NCI-H2171 (cell line): ENCODE results near the gene RRAD.
"Not testable (repeated sequence)": the region's sequence is repeated elsewhere in the genome, so short reads cannot be mapped to it uniquely, and the experiment has no call there.

ENCODE experiments used
- DNase-seq: peaks from one replicate; lab custom pipeline; 2025; lab: John Stamatoyannopoulos, UW

RRAD gene

DNA sequence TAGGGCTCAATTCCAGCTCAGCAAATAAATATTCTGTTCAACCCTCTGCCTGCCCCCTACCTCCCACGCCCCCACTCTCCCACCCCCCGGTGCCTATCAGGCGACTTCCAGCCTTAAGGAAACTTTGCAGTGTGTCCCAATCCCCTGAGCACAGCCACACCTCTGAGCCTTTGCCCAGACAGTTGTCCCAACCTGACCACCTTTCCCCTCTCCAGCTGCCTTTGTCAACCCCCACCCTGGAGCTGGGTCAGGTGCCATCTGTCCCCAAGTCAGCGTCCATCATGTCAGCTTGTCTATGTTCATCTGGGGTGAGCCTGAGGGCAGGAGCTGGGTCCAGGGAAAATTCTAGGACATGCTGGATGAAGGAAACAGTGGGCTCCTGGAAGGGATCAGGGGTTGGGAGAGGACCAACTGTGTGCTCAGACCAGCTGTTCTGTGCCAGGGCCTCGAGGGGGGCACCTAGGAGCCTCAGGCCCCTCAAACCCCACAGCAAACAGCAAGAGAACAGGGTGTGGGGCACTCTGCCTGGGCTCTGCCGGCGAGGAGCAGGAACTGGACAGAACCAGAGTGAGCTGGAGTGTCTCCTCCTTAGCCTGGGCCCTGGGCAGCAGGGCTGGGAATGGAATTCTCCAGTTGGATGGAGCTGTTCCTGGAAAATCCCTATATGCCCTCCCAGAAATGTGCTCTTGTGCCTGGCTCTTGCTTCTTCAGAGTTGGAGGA is 24.5 kb downstream of the RRAD start:
- DNase-seq, result no peak

DNA sequence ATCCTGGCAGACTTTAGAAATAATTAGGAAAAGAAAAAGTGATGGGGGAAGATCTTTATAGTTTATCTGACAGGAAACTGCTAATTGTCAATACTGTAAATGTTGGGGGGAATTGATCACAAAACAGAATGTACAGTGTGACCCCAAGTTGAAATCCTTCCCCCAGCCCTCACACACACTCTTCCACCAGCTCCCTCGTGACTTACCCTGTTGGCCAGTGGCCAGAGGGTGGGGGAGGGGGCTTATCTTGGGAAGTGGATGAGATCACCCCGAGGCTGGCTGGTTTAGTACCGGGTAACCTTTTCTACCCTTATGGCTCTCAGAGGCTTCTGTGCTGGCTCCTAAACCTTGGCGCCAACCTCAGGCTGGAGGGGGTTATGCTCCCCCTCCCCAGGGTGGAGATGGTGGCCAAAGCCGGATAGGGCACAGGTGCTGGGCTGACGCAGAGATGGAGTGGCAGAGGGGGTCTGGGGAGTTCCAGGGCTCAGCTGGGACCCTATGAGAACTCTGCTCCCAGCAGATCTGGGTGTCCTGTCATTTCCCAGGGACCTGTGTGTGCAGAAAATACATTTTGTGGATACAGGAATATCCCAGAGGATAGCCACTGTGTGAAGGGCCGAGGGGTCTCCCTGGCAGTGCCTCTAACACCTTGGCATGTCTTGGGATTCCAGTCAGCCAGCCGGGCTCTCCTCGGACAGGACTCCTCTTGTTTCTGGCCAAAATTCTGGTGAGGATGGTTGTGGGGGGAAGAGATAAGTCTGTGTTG is 25.2 kb downstream of the RRAD start:
- DNase-seq, result no peak

DNA sequence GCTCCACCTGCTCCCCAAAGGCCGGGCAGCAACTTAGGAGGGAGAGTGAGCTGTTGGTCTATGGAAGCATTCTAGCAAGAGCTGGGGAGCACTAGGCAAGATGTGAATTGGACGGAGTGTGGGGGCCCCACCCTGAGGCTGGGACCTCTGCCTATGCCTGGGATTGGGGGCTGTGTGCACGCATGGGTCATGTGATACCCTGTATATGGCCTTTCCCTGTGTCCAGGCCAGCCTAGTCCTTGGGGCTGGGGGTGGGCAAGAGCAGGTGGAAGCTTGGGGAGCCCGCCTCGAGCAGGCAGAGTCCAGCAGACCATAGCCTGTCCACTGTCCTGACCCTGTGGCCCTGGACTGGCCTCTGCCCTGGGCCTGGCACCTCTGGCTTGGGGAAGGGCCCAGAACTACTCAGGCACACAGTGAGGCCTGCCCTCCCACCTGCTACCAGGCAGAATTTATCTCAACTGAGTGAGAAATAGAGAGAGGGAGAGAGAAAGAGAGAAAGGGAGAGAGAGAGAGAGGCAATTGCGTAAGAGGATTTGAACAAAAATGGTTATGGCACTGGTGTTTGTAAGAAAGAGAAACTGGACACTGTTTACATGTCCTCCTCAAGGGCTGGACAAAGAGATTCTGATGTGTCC is 25.9 kb downstream of the RRAD start:
- DNase-seq, result no peak

DNA sequence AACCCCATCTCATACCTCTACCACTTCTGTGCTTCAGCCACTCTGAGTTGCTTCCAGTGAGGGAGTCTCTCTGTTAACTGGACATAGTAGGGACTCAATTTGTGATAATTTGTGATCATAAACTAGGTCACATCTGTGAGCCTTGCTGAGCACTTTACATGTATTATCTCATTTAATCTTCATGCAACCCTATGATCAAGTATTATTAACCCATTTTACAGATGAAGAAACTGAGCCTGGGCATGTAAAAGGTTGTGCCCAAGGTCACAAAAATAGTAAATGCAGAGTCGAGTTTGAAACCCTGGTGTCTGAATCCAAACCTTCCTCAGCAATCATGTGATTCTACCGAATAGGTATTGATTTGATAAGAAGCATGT is 26.4 kb downstream of the RRAD start:
- DNase-seq, result no peak

DNA sequence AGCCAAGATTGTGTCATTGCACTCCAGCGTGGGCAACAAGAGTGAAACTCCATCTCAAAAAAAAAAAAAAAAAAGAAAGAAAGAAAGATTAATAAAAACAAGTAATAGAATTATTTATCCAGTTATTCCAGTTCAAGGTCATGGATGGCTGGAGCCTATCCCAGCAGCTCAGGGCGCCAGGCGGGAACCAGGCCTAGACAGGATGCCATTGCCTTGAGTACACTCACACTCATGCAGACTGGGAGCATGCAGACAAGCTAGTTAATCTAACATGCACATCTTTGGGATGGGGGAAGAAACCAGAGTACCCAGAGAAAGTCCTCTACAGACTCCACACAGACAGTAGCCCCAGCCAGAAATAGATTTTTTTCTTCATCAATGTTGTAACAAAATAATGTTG is 27.1 kb downstream of the RRAD start:
- no peak for DNase-seq

DNA sequence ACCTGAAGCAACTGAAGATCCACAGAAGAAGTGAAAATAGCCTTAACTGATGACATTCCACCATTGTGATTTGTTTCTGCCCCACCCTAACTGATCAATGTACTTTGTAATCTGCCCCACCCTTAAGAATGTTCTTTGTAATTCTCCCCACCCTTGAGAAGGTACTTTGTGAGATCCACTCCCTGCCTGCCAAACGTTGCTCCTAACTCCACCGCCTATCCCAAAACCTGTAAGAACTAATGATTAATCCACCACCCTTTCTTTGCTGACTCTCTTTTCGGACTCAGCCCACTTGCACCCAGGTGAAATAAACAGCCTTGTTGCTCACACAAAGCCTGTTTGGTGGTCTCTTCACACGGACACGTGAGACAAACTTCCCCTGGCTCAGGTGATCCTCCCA is 28.7 kb downstream of the RRAD start:
- DNase-seq, result not testable (repeated sequence)

DNA sequence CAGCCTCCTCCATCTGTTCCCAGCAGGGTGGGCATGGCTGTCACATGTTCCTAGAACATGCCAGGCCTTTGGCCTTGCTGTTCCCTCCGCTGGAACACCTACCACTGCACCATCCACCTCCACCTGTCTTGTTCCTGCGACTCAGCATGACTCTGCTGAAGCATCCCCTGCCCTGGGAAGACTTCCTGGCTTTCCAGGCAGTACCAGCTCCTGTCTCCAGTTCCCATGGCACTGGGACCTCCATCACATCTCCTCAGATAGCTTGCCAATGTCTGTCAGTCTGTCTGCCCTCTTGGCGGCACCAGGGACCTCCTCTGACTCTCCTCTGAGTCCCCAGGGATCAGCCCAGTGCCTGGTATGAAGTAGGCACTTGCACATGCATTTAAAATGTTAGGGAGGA is 29.3 kb downstream of the RRAD start:
- no peak for DNase-seq

DNA sequence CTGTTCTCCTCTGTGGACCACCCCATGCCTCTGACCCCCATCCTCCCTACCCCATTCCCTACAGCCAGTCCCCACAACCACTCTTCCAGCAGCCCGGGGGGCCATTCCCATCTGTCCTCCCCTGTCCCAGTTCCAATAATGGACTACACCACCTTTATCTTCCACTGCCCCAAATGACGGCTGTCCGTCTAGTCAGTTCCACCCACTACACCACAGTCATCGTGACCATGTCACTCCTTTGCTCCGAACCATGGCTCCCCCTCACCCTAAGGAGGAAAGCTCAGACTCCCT is 29.7 kb downstream of the RRAD start:
- no peak for DNase-seq

DNA sequence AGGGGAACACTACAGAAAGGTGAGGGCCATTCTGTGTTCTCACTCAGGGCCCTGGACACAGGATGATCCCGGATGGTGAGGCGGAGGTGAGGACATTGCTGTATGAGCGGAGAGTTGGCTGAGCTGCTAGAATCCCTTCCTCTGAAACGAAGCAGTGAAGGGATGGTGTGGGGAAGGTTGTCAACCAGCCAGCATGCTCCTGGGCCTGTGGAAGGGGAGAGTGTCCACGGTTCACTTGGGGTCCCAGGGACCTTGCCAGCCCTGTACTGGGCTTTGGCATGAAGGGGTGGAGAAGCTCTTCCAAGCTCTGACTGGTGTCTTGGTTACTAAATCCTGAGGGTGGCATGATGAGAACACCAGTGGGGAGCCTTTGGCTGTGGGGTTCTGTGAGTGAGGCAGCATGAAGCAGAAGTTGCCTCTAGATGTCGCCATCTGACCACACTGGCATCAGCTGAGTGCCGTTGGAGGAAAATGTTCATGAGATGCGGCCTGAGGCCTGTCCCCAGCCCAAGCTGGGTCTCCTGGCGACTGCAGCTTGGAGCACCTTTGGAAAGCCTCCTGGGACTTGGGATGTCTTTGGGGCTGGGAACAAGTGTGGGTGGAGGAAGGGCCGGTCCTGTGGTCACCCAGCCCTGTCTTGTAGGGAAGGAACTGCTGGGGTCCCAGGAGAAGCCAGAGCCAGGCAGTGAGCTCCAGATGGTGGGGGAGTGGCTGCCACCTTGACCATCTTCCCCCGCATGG is 30.2 kb downstream of the RRAD start:
- DNase-seq, result peak; percentile 59

DNA sequence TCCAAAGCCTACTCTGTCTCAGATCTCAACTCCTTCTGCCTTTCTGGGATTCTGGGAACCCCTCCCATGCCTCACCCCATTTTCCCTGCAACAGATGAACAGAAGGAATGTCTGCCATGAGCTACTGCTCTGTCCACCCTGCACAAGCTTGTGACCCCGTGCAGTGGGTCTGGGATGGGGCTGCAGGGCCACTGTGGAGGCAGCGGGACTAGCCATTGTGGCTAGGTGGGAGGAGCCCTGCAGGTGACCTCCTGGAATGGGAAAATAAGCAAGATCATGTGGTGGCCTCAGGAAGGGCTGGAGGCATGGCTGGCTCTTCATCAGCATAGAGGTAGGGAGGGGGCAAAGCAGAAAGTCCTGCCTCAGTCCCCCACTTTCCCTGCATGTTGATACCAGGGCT is 31.3 kb downstream of the RRAD start:
- no peak for DNase-seq

DNA sequence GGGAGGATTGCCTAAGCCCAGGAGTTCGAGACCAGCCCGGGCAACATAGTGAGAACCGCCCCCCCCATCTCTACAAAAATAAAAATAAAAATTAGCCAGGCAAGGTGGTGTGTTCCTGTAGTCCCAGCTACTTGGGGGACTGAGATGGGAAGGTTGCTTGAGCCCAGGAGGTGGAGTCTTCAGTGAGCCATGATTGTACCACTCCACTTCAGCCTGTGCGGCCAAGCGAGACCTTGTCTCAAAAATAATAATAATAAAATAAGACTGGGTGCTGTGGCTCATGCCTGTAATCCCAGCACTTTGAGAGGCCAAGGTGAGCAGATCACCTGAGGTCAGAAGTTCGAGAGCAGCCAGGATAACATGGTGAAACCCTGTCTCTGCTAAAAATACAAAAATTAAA is 33.5 kb downstream of the RRAD start:
- DNase-seq, result no peak

DNA sequence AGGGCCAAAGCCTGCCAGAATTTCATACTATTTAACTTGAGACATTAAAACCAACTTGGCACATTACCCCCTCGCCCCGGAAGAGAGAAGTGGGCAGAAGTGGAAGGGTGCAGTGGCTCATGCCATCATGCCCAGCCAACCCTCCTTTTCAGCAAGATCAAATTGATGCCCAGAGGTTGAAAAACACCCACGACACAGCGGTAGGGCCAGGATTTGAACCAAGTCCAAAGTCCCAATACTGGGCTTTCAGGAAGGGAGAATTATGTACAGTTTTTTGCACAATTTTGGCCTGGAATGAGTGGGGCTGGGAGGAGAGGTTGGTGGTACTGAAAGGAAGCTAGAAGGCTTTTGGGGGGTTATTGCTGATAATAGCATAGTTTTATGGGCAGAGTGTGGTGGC is 34.0 kb downstream of the RRAD start:
- DNase-seq, result no peak

DNA sequence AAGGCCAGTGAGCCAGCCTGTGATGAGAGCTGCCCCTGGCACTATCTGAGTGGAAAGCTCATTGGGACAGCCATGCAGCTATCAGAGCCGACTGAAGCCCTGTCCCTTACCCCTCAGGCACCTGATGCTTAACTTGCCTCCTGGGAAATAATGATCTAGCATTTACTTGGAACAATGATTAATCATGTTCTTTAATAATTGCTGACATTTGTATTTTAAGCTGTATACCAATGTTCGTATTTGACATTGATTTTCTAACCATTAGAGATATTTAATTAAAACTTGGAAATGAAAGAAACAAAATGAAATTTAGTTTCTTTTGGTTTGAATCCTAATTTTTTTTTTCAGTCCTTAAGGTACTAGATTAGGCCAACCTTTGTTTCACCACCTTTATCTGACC is 34.5 kb downstream of the RRAD start:
- no peak for DNase-seq

DNA sequence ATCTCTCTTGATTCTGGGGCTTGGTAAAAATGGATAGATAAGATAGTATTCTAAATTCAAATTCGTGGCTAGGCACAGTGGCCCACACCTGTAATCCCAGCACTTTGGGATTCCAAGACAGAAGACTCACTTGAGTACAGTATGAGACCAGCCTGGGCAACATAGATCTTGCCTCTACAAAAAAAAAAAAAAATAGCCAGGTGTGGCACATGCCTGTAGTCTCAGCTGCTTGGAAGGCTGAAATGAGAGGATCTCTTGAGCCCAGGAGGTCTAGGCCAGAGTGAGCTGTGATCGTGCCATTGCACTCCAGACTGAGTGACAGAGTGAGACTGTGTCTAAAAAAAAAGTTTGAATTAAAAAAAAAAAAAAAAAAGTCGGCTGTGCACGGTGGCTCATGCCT is 35.7 kb downstream of the RRAD start:
- DNase-seq, result no peak

DNA sequence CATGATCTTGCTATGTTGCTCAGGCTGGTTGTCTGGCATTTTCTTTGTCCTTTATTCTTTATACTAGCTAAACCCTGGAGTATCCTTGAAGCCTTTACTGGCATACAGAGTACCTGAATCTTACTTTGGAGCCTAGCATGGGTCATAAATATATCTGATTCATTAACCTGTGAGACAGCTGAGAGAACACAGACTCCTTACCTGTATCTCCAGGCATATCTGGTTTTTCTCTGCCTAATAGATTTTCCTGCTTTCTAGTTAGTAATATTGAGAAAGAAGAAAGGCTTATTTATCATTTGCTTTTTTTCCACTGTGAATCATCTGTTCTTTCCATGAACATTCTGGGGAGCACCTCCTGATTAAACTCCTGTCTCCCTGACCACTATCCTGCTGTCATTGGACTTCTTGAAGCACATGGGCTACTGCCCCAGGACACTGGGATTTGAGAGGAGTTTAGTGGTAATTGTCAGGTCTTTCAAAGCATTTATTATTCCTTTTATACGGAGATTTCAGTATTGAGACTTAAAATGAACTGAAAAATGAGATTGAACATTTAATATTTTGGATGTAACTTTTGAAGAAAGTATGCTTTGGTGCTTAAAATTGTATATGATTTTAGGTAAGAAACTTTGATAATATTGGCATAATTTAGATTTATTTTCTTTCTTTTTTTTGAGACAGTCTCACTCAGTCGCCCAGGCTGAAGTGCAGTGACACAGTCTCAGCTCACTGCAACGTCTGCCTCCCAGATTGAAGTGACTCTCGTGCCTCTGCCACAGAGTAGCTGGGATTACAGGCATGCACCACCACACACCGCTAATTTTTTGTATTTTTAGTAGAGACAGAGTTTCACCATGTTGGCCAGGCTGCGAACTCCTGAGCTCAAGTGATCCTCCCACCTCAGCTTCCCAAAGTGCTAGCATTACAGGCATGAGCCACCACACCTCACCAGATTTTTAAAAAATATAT is 36.4 kb downstream of the RRAD start:
- no peak for DNase-seq

DNA sequence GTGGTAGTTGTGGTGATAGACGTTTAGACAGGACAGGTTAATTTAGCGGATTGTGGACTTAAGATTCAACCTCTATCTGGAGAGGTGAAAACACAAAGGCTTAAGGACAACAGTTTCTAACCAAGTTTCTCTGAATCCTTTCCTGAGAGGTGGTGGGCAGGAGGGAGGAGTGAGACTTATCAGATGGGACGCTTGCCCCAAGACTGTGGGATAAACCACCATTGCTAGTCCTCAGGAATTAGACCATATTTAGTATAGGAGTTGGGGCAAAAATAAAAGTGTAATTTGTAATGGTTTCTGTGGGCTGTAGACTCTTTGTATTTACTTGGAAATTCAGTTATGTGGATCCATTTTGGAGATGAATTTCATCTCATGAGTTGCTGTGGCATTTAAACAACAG is 38.4 kb downstream of the RRAD start:
- DNase-seq, result no peak

DNA sequence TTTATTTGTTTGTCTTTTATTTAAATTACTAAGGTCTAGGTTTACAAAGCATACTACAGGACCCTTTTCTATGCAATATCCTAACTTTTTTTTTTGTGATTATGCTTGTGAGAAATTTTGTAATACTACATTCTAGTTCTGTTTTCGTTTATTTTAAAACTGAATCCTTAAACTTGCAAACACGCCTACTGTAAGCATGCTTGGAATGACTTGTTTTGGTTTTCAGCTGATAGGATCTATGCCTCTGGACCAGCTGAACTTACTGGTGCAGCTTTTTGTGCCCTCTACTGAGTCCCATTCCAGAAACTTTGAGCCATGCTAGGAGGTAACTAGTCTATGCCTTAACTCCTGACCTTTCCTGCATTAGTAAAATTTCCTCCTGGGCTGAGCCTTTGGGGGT is 39.0 kb downstream of the RRAD start:
- DNase-seq, result no peak

DNA sequence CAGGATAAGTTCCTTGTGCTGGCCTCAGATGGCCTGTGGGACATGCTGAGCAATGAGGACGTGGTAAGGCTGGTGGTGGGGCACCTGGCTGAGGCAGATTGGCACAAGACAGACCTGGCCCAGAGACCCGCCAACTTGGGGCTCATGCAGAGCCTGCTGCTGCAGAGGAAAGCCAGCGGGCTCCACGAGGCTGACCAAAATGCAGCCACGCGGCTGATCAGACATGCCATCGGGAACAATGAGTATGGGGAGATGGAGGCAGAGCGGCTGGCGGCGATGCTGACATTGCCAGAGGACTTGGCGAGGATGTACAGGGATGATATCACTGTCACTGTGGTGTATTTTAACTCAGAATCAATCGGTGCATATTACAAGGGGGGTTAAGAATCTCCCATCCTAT is 39.8 kb downstream of the RRAD start:
- no peak for DNase-seq

DNA sequence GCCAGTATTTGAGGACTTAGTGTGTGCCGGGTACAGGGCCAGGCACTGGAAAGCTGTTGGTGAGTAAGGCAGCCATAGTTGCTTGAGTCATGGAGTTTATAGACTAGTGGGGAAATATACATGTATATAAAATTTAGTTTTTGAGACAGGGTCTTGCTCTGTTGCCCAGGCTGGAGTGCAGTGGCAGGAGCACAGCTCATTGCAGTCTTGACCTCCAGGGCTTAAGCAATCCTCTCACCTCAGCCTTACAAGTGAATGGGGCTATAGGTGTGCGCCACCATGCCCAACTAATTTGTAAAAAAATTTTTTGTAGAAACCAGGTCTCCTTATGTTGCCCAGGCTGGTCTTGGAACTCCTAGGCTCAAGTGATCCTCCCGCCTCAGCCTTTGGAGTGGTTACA is 42.6 kb downstream of the RRAD start:
- DNase-seq, result no peak

DNA sequence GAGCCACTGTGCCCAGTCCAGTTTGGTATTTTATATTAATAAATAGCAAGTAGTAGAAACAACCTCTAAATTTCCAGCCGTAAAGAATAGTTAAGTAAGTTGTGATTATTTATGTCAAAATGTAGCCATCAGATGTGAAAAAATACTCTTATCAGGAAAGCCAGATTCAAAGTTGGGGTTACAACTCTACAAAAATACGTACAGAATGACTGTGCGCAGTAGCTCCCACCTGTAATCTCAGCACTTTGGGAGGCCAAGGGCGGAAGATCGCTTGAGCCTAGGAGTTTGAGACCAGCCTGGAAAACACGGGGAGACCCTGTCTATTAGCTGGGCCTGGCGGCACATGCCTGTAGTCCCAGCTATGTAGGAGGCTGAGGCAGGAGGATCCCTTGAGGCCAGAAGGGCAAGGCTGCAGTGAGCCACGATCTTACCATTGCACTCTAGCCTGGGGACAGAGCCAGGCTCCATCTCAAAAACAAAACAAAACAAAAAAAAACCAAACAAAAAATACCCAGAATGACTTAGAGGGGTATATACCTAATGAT is 43.3 kb downstream of the RRAD start:
- DNase-seq, result no peak

DNA sequence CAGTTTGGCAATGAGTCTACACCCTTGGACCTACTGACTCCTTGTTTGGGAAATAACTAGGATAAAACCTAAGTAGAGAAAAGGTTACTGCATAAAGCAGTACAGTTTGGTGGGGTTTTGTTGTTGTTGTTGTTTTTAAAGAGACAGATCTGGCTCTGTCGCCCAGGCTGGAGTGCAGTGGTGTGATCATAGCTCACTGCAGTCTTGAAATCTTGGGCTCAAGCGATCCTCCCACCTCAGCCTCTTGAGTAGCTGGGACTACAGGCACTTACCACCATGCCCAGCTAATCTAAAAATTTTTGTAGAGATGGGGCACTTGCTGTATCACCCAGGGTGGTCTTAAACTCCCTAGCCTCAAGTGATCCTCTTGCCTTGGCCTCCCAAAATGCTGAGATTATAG is 43.8 kb downstream of the RRAD start:
- no peak for DNase-seq
